ENCODE results near the gene SLC44A1. TPM values are rescaled to one million over a fixed set of nuclear protein-coding genes. Genes with fewer than 3 reads are reported as not detected.
A peak's percentile ranks its signal among the peaks of the same experiment; 100 is the strongest.

Gene SLC44A1
- total RNA-seq, 4 donors from 2014 or later: 9.9 to 53.8 (median 40.8) TPM

DNA sequence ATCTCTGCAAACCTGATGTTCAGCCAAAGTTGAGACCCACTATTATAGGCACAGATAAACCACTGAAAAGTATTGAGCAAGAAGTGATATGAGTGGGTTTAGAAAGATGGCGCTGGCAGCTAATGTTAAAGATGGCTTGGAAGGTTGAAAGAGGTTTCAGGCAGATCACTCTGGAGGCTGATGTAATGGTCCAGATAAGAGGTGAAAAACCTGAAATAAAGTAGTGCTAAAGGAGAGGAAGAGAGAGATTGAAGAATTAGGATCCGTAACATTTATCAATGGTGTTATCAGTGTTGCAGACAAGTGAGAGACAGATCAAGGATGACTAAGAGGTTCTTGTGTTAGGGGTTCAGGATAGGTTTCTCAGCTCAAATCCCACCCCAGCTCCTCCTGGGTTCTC is 58.3 kb downstream of the SLC44A1 start:
- H3K9me3 ChIP-seq: no peaks in the 10 kb centered on the region
- peaks cover 0 to 17% (median 0%) of the 10 kb centered on the region in 3 donors for H3K36me3 ChIP-seq
- no peak overlapping the region for H3K4me3 ChIP-seq
- DNase-seq: no peak
- TF ChIP-seq POLR2A (IDR thresholded peaks at IDR 0.05) (no peak), CTCF (IDR thresholded peaks at IDR 0.05) (no peak)
- H3K27ac ChIP-seq: no peak overlapping the region
- H3K4me1 ChIP-seq: no peaks in the 10 kb centered on the region
- no peaks in the 10 kb centered on the region for H3K27me3 ChIP-seq

GRCh38 chr9:105305856-105306255 is 61.4 kb downstream of the SLC44A1 start:
- Histone ChIP-seq H3K27me3 (no peaks in the 10 kb centered on the region), H3K27ac (no peak overlapping the region), H3K4me3 (no peak overlapping the region), H3K9me3 (no peaks in the 10 kb centered on the region), H3K4me1 (no peaks in the 10 kb centered on the region), H3K36me3 (peaks cover 0 to 2% (median 0%) of the 10 kb centered on the region in 3 donors)
- TF ChIP-seq POLR2A (IDR thresholded peaks at IDR 0.05): no peak
- TF ChIP-seq CTCF (IDR thresholded peaks at IDR 0.05): no peak
- DNase-seq: no peak

- no peaks in the 10 kb centered on the region for H3K27me3 ChIP-seq
- DNase-seq: no peak
- no peak for TF ChIP-seq CTCF (IDR thresholded peaks at IDR 0.05)
- no peak for TF ChIP-seq POLR2A (IDR thresholded peaks at IDR 0.05)
- no peaks in the 10 kb centered on the region for H3K4me1 ChIP-seq
- no peaks in the 10 kb centered on the region for H3K36me3 ChIP-seq
- no peak overlapping the region for H3K4me3 ChIP-seq
- no peaks in the 10 kb centered on the region for H3K9me3 ChIP-seq
- no peak overlapping the region for H3K27ac ChIP-seq
Measured at GRCh38 chr9:105306351-105307140, 62.1 kb downstream of the SLC44A1 start.

- Histone ChIP-seq H3K27ac (no peak overlapping the region), H3K4me3 (no peak overlapping the region), H3K4me1 (no peaks in the 10 kb centered on the region), H3K27me3 (no peaks in the 10 kb centered on the region), H3K36me3 (no peaks in the 10 kb centered on the region), H3K9me3 (no peaks in the 10 kb centered on the region)
- DNase-seq: no peak
- no peak for TF ChIP-seq CTCF (IDR thresholded peaks at IDR 0.05)
- no peak for TF ChIP-seq POLR2A (IDR thresholded peaks at IDR 0.05)
Measured at GRCh38 chr9:105307591-105308130, 63.2 kb downstream of the SLC44A1 start.

DNA sequence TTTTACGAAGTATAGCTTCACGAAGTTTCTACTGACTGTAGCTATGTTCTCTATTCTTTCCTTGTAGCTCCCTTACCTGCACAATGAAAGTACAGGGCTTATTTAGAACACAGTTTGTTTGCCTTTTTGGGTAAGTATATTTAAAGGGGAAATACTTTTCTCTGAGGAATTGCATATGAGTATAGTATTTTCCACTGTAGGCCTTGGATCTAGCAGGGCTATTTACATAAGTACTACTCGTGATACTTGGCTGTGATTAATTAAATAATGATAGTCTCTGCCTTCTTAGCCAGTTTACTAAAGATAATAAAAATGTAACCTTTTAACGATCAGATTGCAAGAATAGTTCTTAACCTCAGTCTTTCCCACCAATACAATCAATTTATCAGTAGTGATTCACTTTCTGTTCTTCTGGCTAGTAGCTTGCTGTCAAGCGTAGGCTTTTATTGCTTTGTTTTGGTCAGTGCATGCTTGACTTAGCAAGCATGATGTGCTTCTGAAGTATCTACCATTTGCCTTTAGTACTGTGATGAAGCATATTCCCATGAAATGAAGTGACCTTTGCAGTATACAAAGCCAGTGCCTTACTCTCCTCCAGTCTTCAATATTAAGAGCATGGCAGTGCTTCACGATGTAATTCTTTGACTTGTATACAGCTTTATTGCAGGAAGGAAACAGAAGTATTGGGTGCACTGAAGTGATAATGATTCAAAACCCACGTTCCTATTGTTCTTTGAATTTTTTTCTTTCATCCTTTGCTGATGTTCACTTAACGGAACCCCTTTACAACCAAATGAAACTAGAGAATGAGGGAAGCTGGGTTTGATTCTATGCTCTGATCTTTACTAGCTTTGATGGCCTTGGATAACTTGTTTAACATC is 64.2 kb downstream of the SLC44A1 start:
- peak overlapping the region in 2 of 4 donors; percentile 2 to 44 for H3K27ac ChIP-seq
- no peak overlapping the region for H3K4me3 ChIP-seq

More for the DNA sequence above, 64.2 kb downstream of the SLC44A1 start:
- TF ChIP-seq CTCF (IDR thresholded peaks at IDR 0.05): no peak
- TF ChIP-seq POLR2A (IDR thresholded peaks at IDR 0.05): no peak
- Histone ChIP-seq H3K27me3 (no peaks in the 10 kb centered on the region), H3K9me3 (no peaks in the 10 kb centered on the region), H3K4me1 (no peaks in the 10 kb centered on the region), H3K36me3 (no peaks in the 10 kb centered on the region)
- DNase-seq: no peak

Data from Peyer's patch (tissue), 4 donors.